GM19193 (cell line): ENCODE data around the gene RBM46.

ENCODE experiments used
- POLR2A ChIP-seq: IDR thresholded peaks from 4 replicates; pipeline ENCODE4 v1.6.1; 2011; ENCODE audit not compliant: insufficient read depth, insufficient read length; ENCODE audit errors: extremely low read depth

RBM46 gene

GRCh38 chr4:154781126-154781982 lies at the start of gene RBM46:
Gene RBM46 (plus strand): TSS chr4:154781272. CDS start chr4:154796753, 15,481 bp downstream.
- TF ChIP-seq POLR2A, result no peak

GRCh38 chr4:154731756-154732155 lies 49.3 kb upstream of the RBM46 start:
- no peak for TF ChIP-seq POLR2A

- TF ChIP-seq POLR2A, result no peak
Measured at GRCh38 chr4:154732669-154733068, 48.4 kb upstream of the RBM46 start.

GRCh38 chr4:154736770-154737169 lies 44.3 kb upstream of the RBM46 start:
- TF ChIP-seq POLR2A, result no peak

GRCh38 chr4:154738426-154738825 lies 42.6 kb upstream of the RBM46 start:
- no peak for TF ChIP-seq POLR2A

- no peak for TF ChIP-seq POLR2A
Measured at GRCh38 chr4:154739111-154739510, 42.0 kb upstream of the RBM46 start.

GRCh38 chr4:154740462-154740861 lies 40.6 kb upstream of the RBM46 start:
- TF ChIP-seq POLR2A, result no peak

- no peak for TF ChIP-seq POLR2A
Measured at GRCh38 chr4:154741131-154741665, 39.9 kb upstream of the RBM46 start.

- no peak for TF ChIP-seq POLR2A
Measured at GRCh38 chr4:154741922-154742850, 38.9 kb upstream of the RBM46 start.

GRCh38 chr4:154743683-154744340 lies 37.3 kb upstream of the RBM46 start, which contains the start of gene LRAT:
Gene LRAT (plus strand): TSS chr4:154744000. CDS start chr4:154744327, 327 bp downstream.
- TF ChIP-seq POLR2A, result no peak

- no peak for TF ChIP-seq POLR2A
Measured at GRCh38 chr4:154744341-154744926, 36.6 kb upstream of the RBM46 start.

GRCh38 chr4:154757713-154758112 lies 23.4 kb upstream of the RBM46 start:
- no peak for TF ChIP-seq POLR2A

GRCh38 chr4:154760895-154761294 lies 20.2 kb upstream of the RBM46 start:
- TF ChIP-seq POLR2A, result no peak

- TF ChIP-seq POLR2A, result no peak
Measured at GRCh38 chr4:154778264-154778663, 2.8 kb upstream of the RBM46 start.
